SU-DHL-6 (cell line): Measurements from ENCODE around the gene PIP5K1B.

Experiments
- H2AFZ ChIP-seq: fragments of 200-600 bp; sonication (generic); 2 replicates; pipeline ENCODE4 v1.6.1; 2014; ENCODE audit warnings: low read depth, mild to moderate bottlenecking, moderate library complexity, mixed read lengths, antibody characterized with exemption, low read length; ENCODE audit not compliant: severe bottlenecking
- H3F3A ChIP-seq: fragments of 200-600 bp; shearing (Covaris generic); 2 replicates; pipeline ENCODE4 v1.6.0; 2016; ENCODE audit warnings: antibody characterized with exemption, mild to moderate bottlenecking; ENCODE audit not compliant: insufficient read depth
- H3K27ac ChIP-seq: fragments of 200-600 bp; sonication (generic); 2 replicates; pipeline ENCODE4 v1.5.1; 2016; ENCODE audit warnings: low read depth, mild to moderate bottlenecking, low read length, moderate library complexity, mixed read lengths
- H3K27me3 ChIP-seq: fragments of 200-600 bp; sonication (generic), shearing (Covaris generic); 2 replicates; pipeline ENCODE4 v1.6.0; 2014; ENCODE audit warnings: mild to moderate bottlenecking, low read length
- H3K36me3 ChIP-seq: fragments of 200-600 bp; sonication (generic); 2 replicates; pipeline ENCODE4 v1.6.1; 2014; ENCODE audit warnings: mild to moderate bottlenecking, low read length, mixed read lengths
- H3K4me2 ChIP-seq: fragments of 300-600, 200-600 bp; shearing (Covaris generic), sonication (generic); 2 replicates; pipeline ENCODE4 v1.6.0; 2014; ENCODE audit warnings: low read length, low read depth, mild to moderate bottlenecking; ENCODE audit not compliant: poor library complexity, severe bottlenecking
- H3K4me3 ChIP-seq: fragments of 200-600 bp; sonication (generic); 2 replicates; pipeline ENCODE4 v1.5.1; 2014; ENCODE audit warnings: antibody characterized with exemption, low read length, mild to moderate bottlenecking, mixed read lengths; ENCODE audit not compliant: insufficient read depth, poor library complexity, severe bottlenecking
- H3K79me2 ChIP-seq: fragments of 200-600 bp; sonication (generic); 2 replicates; pipeline ENCODE4 v1.6.1; 2014; ENCODE audit warnings: mild to moderate bottlenecking, low read length, moderate library complexity; ENCODE audit not compliant: insufficient read depth
- H3K9ac ChIP-seq: fragments of 200-600 bp; sonication (generic); 2 replicates; pipeline ENCODE4 v1.7.0; 2014; ENCODE audit warnings: mild to moderate bottlenecking, low read length
- H3K9me2 ChIP-seq: fragments of 200-600 bp; sonication (generic); replicated peaks from 2 replicates; pipeline ENCODE4 v1.6.1; 2014; ENCODE audit warnings: low read length; ENCODE audit not compliant: insufficient read depth
- H3K9me3 ChIP-seq: fragments of 200-600 bp; sonication (generic); 2 replicates; pipeline ENCODE4 v1.6.1; 2014; ENCODE audit warnings: low read length, mixed read lengths; ENCODE audit not compliant: insufficient read depth
- H4K20me1 ChIP-seq: fragments of 200-600 bp; sonication (generic); 2 replicates; pipeline ENCODE4 v1.6.1; 2014; ENCODE audit warnings: low read depth, mild to moderate bottlenecking, antibody characterized with exemption, low read length, moderate library complexity, mixed read lengths
- CTCF ChIP-seq: fragments of 200-600 bp; sonication (generic); IDR thresholded peaks from one replicate; pipeline ENCODE4 v1.5.1; 2017; ENCODE audit warnings: antibody characterized with exemption, mild to moderate bottlenecking, low read length, moderate library complexity; ENCODE audit not compliant: insufficient read depth, poor library complexity, severe bottlenecking
- EZH2phosphoT487 ChIP-seq: fragments of 200-600 bp; sonication (generic), shearing (Covaris generic); conservative IDR thresholded peaks from 2 replicates; pipeline ENCODE4 v1.6.1; 2018; ENCODE audit warnings: mild to moderate bottlenecking, antibody characterized with exemption, low read length, moderate library complexity, mixed read lengths

The PIP5K1B gene

GRCh38 chr9:68933434-68934328 is 228.6 kb downstream of the PIP5K1B start:
- H2AFZ ChIP-seq = no peak overlapping the region
- H3F3A ChIP-seq = no peaks in the 10 kb centered on the region
- no peak overlapping the region for H3K9ac ChIP-seq
- no peaks in the 10 kb centered on the region for H3K27me3 ChIP-seq
- no peak overlapping the region for H3K27ac ChIP-seq
- no peaks in the 10 kb centered on the region for H3K9me3 ChIP-seq
- no peaks in the 10 kb centered on the region for H3K9me2 ChIP-seq
- H3K4me3 ChIP-seq = no peak overlapping the region
- H4K20me1 ChIP-seq = no peaks in the 10 kb centered on the region
- H3K79me2 ChIP-seq = no peaks in the 10 kb centered on the region
- H3K36me3 ChIP-seq = no peaks in the 10 kb centered on the region
- H3K4me2 ChIP-seq = no peak overlapping the region
- TF ChIP-seq EZH2phosphoT487 (no peak), CTCF (no peak)

- Histone ChIP-seq H3K27ac (no peak overlapping the region), H3K4me2 (no peak overlapping the region), H3K27me3 (no peaks in the 10 kb centered on the region), H2AFZ (no peak overlapping the region), H3K4me3 (no peak overlapping the region), H3K36me3 (no peaks in the 10 kb centered on the region), H3K9ac (no peak overlapping the region), H3F3A (no peaks in the 10 kb centered on the region), H3K9me3 (no peaks in the 10 kb centered on the region), H3K9me2 (no peaks in the 10 kb centered on the region), H4K20me1 (no peaks in the 10 kb centered on the region), H3K79me2 (no peaks in the 10 kb centered on the region)
- no peak for TF ChIP-seq CTCF
- TF ChIP-seq EZH2phosphoT487 = no peak
Measured at GRCh38 chr9:68934329-68934644, 229.2 kb downstream of the PIP5K1B start.

DNA sequence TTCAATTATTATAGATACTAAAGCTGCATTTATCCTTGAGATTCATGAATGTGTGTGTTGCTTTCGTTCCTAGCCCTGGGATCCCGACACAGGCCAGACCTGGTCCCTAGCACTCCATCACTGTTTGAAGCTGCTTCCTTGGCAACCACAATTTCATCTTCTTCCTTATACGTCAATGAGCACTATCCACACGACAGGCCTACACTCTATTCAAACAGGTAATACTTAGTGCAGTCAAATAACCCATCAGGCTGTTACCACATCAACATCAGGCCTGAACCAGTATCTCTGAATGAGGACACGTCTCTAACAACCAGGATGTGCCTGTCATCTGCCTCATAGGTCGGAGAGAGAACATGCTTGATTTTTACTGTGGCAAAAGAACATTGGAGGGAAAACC is 235.5 kb downstream of the PIP5K1B start:
- Histone ChIP-seq H4K20me1 (no peaks in the 10 kb centered on the region), H3K9me2 (no peaks in the 10 kb centered on the region), H3F3A (no peaks in the 10 kb centered on the region), H3K27ac (no peak overlapping the region), H2AFZ (no peak overlapping the region), H3K27me3 (no peaks in the 10 kb centered on the region), H3K4me3 (no peak overlapping the region), H3K9me3 (no peaks in the 10 kb centered on the region), H3K4me2 (no peak overlapping the region), H3K79me2 (no peaks in the 10 kb centered on the region), H3K9ac (no peak overlapping the region), H3K36me3 (no peaks in the 10 kb centered on the region)
- TF ChIP-seq EZH2phosphoT487 (no peak), CTCF (no peak)
